ENCODE measurements around the gene LRMDA.

LRMDA gene

GRCh38 chr10:76050291-76050625, 618.8 kb downstream of the LRMDA start (continued):
- 0 out of 2 replicates have a peak, but pooled peaks have one; percentile 33 for TF ChIP-seq ZNF561 (tag by site-specific recombination; IDR thresholded peaks at IDR 0.05; ENCODE audit: borderline replicate concordance)
- peak; percentile 65; the same call in 1 of the 2 replicates for TF ChIP-seq MZF1 (tag by site-specific recombination; IDR thresholded peaks at IDR 0.05; ENCODE audit: borderline replicate concordance)
- no peak for TF ChIP-seq ZNF530 (tag by site-specific recombination; IDR thresholded peaks at IDR 0.05; ENCODE audit: low read depth)
- TF ChIP-seq, protein P1, sequence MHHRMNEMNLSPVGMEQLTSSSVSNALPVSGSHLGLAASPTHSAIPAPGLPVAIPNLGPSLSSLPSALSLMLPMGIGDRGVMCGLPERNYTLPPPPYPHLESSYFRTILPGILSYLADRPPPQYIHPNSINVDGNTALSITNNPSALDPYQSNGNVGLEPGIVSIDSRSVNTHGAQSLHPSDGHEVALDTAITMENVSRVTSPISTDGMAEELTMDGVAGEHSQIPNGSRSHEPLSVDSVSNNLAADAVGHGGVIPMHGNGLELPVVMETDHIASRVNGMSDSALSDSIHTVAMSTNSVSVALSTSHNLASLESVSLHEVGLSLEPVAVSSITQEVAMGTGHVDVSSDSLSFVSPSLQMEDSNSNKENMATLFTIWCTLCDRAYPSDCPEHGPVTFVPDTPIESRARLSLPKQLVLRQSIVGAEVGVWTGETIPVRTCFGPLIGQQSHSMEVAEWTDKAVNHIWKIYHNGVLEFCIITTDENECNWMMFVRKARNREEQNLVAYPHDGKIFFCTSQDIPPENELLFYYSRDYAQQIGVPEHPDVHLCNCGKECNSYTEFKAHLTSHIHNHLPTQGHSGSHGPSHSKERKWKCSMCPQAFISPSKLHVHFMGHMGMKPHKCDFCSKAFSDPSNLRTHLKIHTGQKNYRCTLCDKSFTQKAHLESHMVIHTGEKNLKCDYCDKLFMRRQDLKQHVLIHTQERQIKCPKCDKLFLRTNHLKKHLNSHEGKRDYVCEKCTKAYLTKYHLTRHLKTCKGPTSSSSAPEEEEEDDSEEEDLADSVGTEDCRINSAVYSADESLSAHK (tag by site-specific recombination; IDR thresholded peaks at IDR 0.05), result 0 out of 2 replicates have a peak, but pooled peaks have one; percentile 14
- no peak for TF ChIP-seq OVOL3 (tag by site-specific recombination; IDR thresholded peaks at IDR 0.05)
- TF ChIP-seq GFI1B (tag by site-specific recombination; IDR thresholded peaks at IDR 0.05), result 0 out of 2 replicates have a peak, but pooled peaks have one; percentile 15
- TF ChIP-seq, protein P2, sequence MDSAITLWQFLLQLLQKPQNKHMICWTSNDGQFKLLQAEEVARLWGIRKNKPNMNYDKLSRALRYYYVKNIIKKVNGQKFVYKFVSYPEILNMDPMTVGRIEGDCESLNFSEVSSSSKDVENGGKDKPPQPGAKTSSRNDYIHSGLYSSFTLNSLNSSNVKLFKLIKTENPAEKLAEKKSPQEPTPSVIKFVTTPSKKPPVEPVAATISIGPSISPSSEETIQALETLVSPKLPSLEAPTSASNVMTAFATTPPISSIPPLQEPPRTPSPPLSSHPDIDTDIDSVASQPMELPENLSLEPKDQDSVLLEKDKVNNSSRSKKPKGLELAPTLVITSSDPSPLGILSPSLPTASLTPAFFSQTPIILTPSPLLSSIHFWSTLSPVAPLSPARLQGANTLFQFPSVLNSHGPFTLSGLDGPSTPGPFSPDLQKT (IDR thresholded peaks at IDR 0.05; ENCODE audit: borderline replicate concordance, low read depth, low read length), result no peak
- peak; percentile 66 for TF ChIP-seq SP7 (tag by site-specific recombination; IDR thresholded peaks at IDR 0.05)
- TF ChIP-seq ZNF16 (tag by site-specific recombination; IDR thresholded peaks at IDR 0.05; ENCODE audit: low read depth), result no peak
- TF ChIP-seq ZBTB8A (tag by site-specific recombination; IDR thresholded peaks at IDR 0.05), result peak; percentile 25; the same call in 1 of the 2 replicates
- TF ChIP-seq, protein P3, sequence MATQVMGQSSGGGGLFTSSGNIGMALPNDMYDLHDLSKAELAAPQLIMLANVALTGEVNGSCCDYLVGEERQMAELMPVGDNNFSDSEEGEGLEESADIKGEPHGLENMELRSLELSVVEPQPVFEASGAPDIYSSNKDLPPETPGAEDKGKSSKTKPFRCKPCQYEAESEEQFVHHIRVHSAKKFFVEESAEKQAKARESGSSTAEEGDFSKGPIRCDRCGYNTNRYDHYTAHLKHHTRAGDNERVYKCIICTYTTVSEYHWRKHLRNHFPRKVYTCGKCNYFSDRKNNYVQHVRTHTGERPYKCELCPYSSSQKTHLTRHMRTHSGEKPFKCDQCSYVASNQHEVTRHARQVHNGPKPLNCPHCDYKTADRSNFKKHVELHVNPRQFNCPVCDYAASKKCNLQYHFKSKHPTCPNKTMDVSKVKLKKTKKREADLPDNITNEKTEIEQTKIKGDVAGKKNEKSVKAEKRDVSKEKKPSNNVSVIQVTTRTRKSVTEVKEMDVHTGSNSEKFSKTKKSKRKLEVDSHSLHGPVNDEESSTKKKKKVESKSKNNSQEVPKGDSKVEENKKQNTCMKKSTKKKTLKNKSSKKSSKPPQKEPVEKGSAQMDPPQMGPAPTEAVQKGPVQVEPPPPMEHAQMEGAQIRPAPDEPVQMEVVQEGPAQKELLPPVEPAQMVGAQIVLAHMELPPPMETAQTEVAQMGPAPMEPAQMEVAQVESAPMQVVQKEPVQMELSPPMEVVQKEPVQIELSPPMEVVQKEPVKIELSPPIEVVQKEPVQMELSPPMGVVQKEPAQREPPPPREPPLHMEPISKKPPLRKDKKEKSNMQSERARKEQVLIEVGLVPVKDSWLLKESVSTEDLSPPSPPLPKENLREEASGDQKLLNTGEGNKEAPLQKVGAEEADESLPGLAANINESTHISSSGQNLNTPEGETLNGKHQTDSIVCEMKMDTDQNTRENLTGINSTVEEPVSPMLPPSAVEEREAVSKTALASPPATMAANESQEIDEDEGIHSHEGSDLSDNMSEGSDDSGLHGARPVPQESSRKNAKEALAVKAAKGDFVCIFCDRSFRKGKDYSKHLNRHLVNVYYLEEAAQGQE (tag by site-specific recombination; IDR thresholded peaks at IDR 0.05), result no peak
- TF ChIP-seq ZNF670 (tag by site-specific recombination; IDR thresholded peaks at IDR 0.05; ENCODE audit: low read depth), result no peak
- no peak for TF ChIP-seq ZNF571 (tag by site-specific recombination; IDR thresholded peaks at IDR 0.05)
- TF ChIP-seq HOXA7 (CRISPR knock-in tag; IDR thresholded peaks at IDR 0.05; ENCODE audit: borderline replicate concordance), result no peak
- TF ChIP-seq, protein P4, sequence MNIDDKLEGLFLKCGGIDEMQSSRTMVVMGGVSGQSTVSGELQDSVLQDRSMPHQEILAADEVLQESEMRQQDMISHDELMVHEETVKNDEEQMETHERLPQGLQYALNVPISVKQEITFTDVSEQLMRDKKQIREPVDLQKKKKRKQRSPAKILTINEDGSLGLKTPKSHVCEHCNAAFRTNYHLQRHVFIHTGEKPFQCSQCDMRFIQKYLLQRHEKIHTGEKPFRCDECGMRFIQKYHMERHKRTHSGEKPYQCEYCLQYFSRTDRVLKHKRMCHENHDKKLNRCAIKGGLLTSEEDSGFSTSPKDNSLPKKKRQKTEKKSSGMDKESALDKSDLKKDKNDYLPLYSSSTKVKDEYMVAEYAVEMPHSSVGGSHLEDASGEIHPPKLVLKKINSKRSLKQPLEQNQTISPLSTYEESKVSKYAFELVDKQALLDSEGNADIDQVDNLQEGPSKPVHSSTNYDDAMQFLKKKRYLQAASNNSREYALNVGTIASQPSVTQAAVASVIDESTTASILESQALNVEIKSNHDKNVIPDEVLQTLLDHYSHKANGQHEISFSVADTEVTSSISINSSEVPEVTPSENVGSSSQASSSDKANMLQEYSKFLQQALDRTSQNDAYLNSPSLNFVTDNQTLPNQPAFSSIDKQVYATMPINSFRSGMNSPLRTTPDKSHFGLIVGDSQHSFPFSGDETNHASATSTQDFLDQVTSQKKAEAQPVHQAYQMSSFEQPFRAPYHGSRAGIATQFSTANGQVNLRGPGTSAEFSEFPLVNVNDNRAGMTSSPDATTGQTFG (tag by site-specific recombination; IDR thresholded peaks at IDR 0.05; ENCODE audit: borderline replicate concordance), result no peak
- TF ChIP-seq ZNF211 (tag by site-specific recombination; IDR thresholded peaks at IDR 0.05; ENCODE audit: low read depth), result no peak
- no peak for TF ChIP-seq ZNF701 (tag by site-specific recombination; IDR thresholded peaks at IDR 0.05)
- no peak for TF ChIP-seq ZNF747 (tag by site-specific recombination; IDR thresholded peaks at IDR 0.05)
- TF ChIP-seq ZNF157 (tag by site-specific recombination; IDR thresholded peaks at IDR 0.05), result no peak
- no peak for TF ChIP-seq HOXC10 (CRISPR knock-in tag; IDR thresholded peaks at IDR 0.05)
- TF ChIP-seq ZNF37A (tag by site-specific recombination; IDR thresholded peaks at IDR 0.05), result no peak
- TF ChIP-seq ZNF843 (tag by site-specific recombination; IDR thresholded peaks at IDR 0.05), result 0 out of 2 replicates have a peak, but pooled peaks have one; percentile 60
- TF ChIP-seq ZNF391 (tag by site-specific recombination; IDR thresholded peaks at IDR 0.05; ENCODE audit: borderline replicate concordance, low read depth), result no peak
- TF ChIP-seq FEZF1 (tag by site-specific recombination; IDR thresholded peaks at IDR 0.05), result peak; percentile 89
- TF ChIP-seq PRDM10 (tag by site-specific recombination; IDR thresholded peaks at IDR 0.05), result no peak; the same call in 1 of the 2 replicates
